ENCODE data around the gene MYORG.

GRCh38 chr9:34362614-34363214, 14.0 kb downstream of the MYORG start:
- no peak for TF ChIP-seq CTCF (IDR thresholded peaks at IDR 0.05; ENCODE audit: low read length)
- TF ChIP-seq EZH2 (optimal IDR thresholded peaks at IDR 0.05; ENCODE audit: low read depth, low read length) = no peak
- no peak for TF ChIP-seq EZH2phosphoT487 (IDR thresholded peaks at IDR 0.05; ENCODE audit: low read length)

All from MM.1S (cell line).